Stromal cell of bone marrow (primary cell): ENCODE measurements around the gene NLRC3.

Experiments used
- DNase-seq: peaks from one replicate; pipeline ENCODE4 v3.0.0-alpha.2; 2012; ENCODE audit warnings: low read depth

NLRC3 gene

GRCh38 chr16:3598236-3598635 is 21.0 kb upstream of the NLRC3 start:
- DNase-seq: no peak

GRCh38 chr16:3597676-3598075 is 20.5 kb upstream of the NLRC3 start:
- DNase-seq: no peak

- no peak for DNase-seq
These were observed 20.0 kb upstream of the NLRC3 start for GRCh38 chr16:3597226-3597625.

GRCh38 chr16:3596101-3596861 is 19.1 kb upstream of the NLRC3 start:
- DNase-seq: no peak

GRCh38 chr16:3595521-3596021 is 18.4 kb upstream of the NLRC3 start:
- no peak for DNase-seq

- no peak for DNase-seq
These were observed 17.9 kb upstream of the NLRC3 start for GRCh38 chr16:3595110-3595486.

- no peak for DNase-seq
These were observed 17.3 kb upstream of the NLRC3 start for GRCh38 chr16:3594316-3595109.

- no peak for DNase-seq
These were observed 15.4 kb upstream of the NLRC3 start for GRCh38 chr16:3592559-3592958.

GRCh38 chr16:3591991-3592390 is 14.8 kb upstream of the NLRC3 start:
- DNase-seq: no peak

- DNase-seq: no peak
These were observed 14.2 kb upstream of the NLRC3 start for GRCh38 chr16:3591436-3591803.

- DNase-seq: no peak
These were observed 13.7 kb upstream of the NLRC3 start for GRCh38 chr16:3590736-3591435.

- no peak for DNase-seq
These were observed 12.9 kb upstream of the NLRC3 start for GRCh38 chr16:3589991-3590701.

- no peak for DNase-seq
These were observed 12.3 kb upstream of the NLRC3 start for GRCh38 chr16:3589441-3589921.

- no peak for DNase-seq
These were observed 11.8 kb upstream of the NLRC3 start for GRCh38 chr16:3589001-3589400.

- DNase-seq: no peak
These were observed 10.4 kb upstream of the NLRC3 start for GRCh38 chr16:3587547-3588110.

GRCh38 chr16:3584412-3584811 is 7.2 kb upstream of the NLRC3 start:
- no peak for DNase-seq

- DNase-seq: no peak
These were observed 6.3 kb upstream of the NLRC3 start for GRCh38 chr16:3583303-3584038.

GRCh38 chr16:3582276-3583165 is 5.3 kb upstream of the NLRC3 start:
- DNase-seq: no peak

- no peak for DNase-seq
These were observed 4.2 kb upstream of the NLRC3 start for GRCh38 chr16:3581392-3581791.

- DNase-seq: no peak
These were observed 3.5 kb upstream of the NLRC3 start for GRCh38 chr16:3580686-3581085.
